GM12891 (cell line): ENCODE data around the gene SLC9A9.
"Not testable (repeated sequence)": the region's sequence is repeated elsewhere in the genome, so short reads cannot be mapped to it uniquely, and the experiment has no call there.

Experiments used
- DNase-seq: peaks from one replicate; pipeline ENCODE4 v3.0.0; 2011; ENCODE audit warnings: low spot score; ENCODE audit not compliant: insufficient read length
- FAIRE-seq: peaks from 2 replicates; lab custom pipeline; 2011; peaks lifted over from hg19 to GRCh38; lab: Jason Lieb, UNC
- PAX5 ChIP-seq: IDR thresholded peaks from 2 replicates; pipeline ENCODE4 v1.6.1; 2011; ENCODE audit warnings: low read length, moderate library complexity, mild to moderate bottlenecking; ENCODE audit not compliant: insufficient read depth, severe bottlenecking
- POLR2A ChIP-seq: IDR thresholded peaks from 2 replicates; pipeline ENCODE4 v1.6.1; 2011; ENCODE audit warnings: low read depth, low read length, control low read depth
- POLR2AphosphoS5 ChIP-seq: IDR thresholded peaks from 2 replicates; pipeline ENCODE4 v1.6.1; 2011; ENCODE audit warnings: low read depth, low read length, control low read depth
- POU2F2 ChIP-seq: IDR thresholded peaks from 2 replicates; pipeline ENCODE4 v1.6.1; 2011; ENCODE audit warnings: low read depth, mild to moderate bottlenecking, control low read depth, low read length, moderate library complexity
- SPI1 ChIP-seq: IDR thresholded peaks from 2 replicates; pipeline ENCODE4 v1.6.1; 2011; ENCODE audit warnings: low read depth, low read length, control low read depth
- TAF1 ChIP-seq: IDR thresholded peaks from 2 replicates; pipeline ENCODE4 v1.6.1; 2011; ENCODE audit warnings: low read depth, low read length, control low read depth

Gene SLC9A9

GRCh38 chr3:143814443-143814889 is 33.8 kb downstream of the SLC9A9 start:
- DNase-seq (no peak), FAIRE-seq (peak; percentile 67)
- no peak for TF ChIP-seq TAF1
- TF ChIP-seq SPI1: peak; percentile 69
- TF ChIP-seq PAX5: no peak
- TF ChIP-seq POU2F2: no peak
- no peak for TF ChIP-seq POLR2A

- TF ChIP-seq TAF1: no peak
- no peak for TF ChIP-seq POLR2AphosphoS5
- no peak for TF ChIP-seq SPI1
- no peak for TF ChIP-seq PAX5
- no peak for TF ChIP-seq POU2F2
- TF ChIP-seq POLR2A: no peak
- DNase-seq (no peak), FAIRE-seq (no peak)
Measured at GRCh38 chr3:143812481-143812880, 35.8 kb downstream of the SLC9A9 start.

- no peak for FAIRE-seq
- no peak for DNase-seq
- TF ChIP-seq SPI1 (no peak), POLR2A (no peak), POU2F2 (no peak)
Measured at GRCh38 chr3:143811602-143812001, 36.7 kb downstream of the SLC9A9 start.

- no peak for DNase-seq
- no peak for TF ChIP-seq SPI1
- TF ChIP-seq TAF1: no peak
- no peak for TF ChIP-seq POLR2AphosphoS5
- no peak for TF ChIP-seq PAX5
- TF ChIP-seq POLR2A: no peak
- TF ChIP-seq POU2F2: no peak
- FAIRE-seq: peak; percentile 38
Measured at GRCh38 chr3:143810953-143811265, 37.4 kb downstream of the SLC9A9 start.

GRCh38 chr3:143810166-143810952 is 37.9 kb downstream of the SLC9A9 start:
- no peak for FAIRE-seq
- DNase-seq: no peak
- TF ChIP-seq POLR2A: no peak
- TF ChIP-seq PAX5: no peak
- TF ChIP-seq SPI1: no peak
- no peak for TF ChIP-seq POU2F2
- TF ChIP-seq TAF1: no peak
- TF ChIP-seq POLR2AphosphoS5: no peak

GRCh38 chr3:143809121-143809621 is 39.1 kb downstream of the SLC9A9 start:
- no peak for TF ChIP-seq POU2F2
- no peak for TF ChIP-seq POLR2A
- TF ChIP-seq PAX5: no peak
- no peak for TF ChIP-seq TAF1
- no peak for TF ChIP-seq SPI1
- no peak for TF ChIP-seq POLR2AphosphoS5
- FAIRE-seq (no peak), DNase-seq (no peak)

GRCh38 chr3:143808030-143808429 is 40.2 kb downstream of the SLC9A9 start:
- no peak for DNase-seq
- TF ChIP-seq POLR2AphosphoS5 (no peak), POU2F2 (no peak), SPI1 (no peak), PAX5 (no peak), TAF1 (no peak), POLR2A (no peak)
- no peak for FAIRE-seq

GRCh38 chr3:143806038-143806437 is 42.2 kb downstream of the SLC9A9 start:
- DNase-seq: no peak
- FAIRE-seq: peak; percentile 35

GRCh38 chr3:143805476-143805875 is 42.8 kb downstream of the SLC9A9 start:
- FAIRE-seq, DNase-seq: not testable (repeated sequence)

More at GRCh38 chr3:143806038-143806437, 42.2 kb downstream of the SLC9A9 start:
- TF ChIP-seq POU2F2: no peak
- TF ChIP-seq TAF1: no peak
- no peak for TF ChIP-seq POLR2AphosphoS5
- TF ChIP-seq SPI1: no peak
- TF ChIP-seq PAX5: no peak
- no peak for TF ChIP-seq POLR2A

GRCh38 chr3:143801046-143801445 is 47.2 kb downstream of the SLC9A9 start:
- FAIRE-seq: not testable (repeated sequence)

GRCh38 chr3:143798151-143798550 is 50.1 kb downstream of the SLC9A9 start:
- not testable (repeated sequence) for DNase-seq

More at GRCh38 chr3:143801046-143801445, 47.2 kb downstream of the SLC9A9 start:
- DNase-seq: not testable (repeated sequence)

More at GRCh38 chr3:143798151-143798550, 50.1 kb downstream of the SLC9A9 start:
- FAIRE-seq: not testable (repeated sequence)
